ENCODE results near the gene BEND7. TPM values are rescaled to one million over a fixed set of nuclear protein-coding genes. Genes with fewer than 3 reads are reported as not detected.

Gene BEND7
- total RNA-seq, 1 experiment from 2014 or later = 14.8 TPM

DNA sequence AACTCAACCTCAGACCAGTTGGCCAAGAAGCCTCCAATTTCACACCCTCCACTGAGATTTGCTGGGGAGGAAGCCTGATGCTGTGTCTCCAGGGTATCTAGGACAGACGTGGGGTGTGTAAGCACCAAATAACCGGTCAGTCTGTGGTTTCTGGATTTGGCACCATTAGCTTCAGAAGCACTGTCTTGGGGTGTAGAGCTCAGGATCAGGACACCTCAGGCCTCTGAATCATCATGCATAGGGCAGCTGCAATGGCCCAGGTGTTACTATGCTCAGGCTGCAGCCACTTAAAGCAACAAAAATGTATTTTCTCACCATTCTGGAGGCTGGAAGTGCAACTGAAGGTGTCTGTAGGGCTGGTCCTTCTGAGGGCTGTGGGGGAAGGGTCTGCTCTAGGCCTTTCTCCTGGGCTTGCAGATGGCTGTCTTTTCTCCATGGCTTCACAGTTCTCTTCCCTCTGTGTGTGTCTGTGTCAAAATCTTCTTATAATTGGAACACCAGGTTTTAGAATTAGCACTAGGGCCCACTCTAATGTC lies 107.4 kb downstream of the BEND7 start:
- Histone ChIP-seq H3K4me1 (ENCODE audit: insufficient read depth, low read length, poor library complexity, severe bottlenecking) (no peaks in the 10 kb centered on the region), H3K9me3 (ENCODE audit: low read depth, low read length, poor library complexity, severe bottlenecking) (no peaks in the 10 kb centered on the region), H3K4me3 (ENCODE audit: low read depth, low read length, poor library complexity, severe bottlenecking) (no peak overlapping the region), H3K27ac (ENCODE audit: low read depth, low read length, poor library complexity, severe bottlenecking) (no peak overlapping the region), H3K36me3 (ENCODE audit: insufficient read depth, low read length, poor library complexity, severe bottlenecking) (no peaks in the 10 kb centered on the region), H3K27me3 (replicated peaks; ENCODE audit: insufficient read depth, low read depth, low read length, poor library complexity) (peaks cover 9% of the 10 kb centered on the region)
- CTCF ChIA-PET = no interaction called here
- no peak for TF ChIP-seq EZH2 (IDR thresholded peaks at IDR 0.05; ENCODE audit: borderline replicate concordance, low read depth, low read length, poor library complexity, severe bottlenecking)
- TF ChIP-seq, protein P1, sequence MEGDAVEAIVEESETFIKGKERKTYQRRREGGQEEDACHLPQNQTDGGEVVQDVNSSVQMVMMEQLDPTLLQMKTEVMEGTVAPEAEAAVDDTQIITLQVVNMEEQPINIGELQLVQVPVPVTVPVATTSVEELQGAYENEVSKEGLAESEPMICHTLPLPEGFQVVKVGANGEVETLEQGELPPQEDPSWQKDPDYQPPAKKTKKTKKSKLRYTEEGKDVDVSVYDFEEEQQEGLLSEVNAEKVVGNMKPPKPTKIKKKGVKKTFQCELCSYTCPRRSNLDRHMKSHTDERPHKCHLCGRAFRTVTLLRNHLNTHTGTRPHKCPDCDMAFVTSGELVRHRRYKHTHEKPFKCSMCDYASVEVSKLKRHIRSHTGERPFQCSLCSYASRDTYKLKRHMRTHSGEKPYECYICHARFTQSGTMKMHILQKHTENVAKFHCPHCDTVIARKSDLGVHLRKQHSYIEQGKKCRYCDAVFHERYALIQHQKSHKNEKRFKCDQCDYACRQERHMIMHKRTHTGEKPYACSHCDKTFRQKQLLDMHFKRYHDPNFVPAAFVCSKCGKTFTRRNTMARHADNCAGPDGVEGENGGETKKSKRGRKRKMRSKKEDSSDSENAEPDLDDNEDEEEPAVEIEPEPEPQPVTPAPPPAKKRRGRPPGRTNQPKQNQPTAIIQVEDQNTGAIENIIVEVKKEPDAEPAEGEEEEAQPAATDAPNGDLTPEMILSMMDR (conservative IDR thresholded peaks at IDR 0.05; ENCODE audit: low read depth, low read length) = no peak
- no peak for DNase-seq (ENCODE audit: low spot score)
- no TSS peak for BruUV-seq (replicated peaks)
- POLR2A ChIA-PET (ENCODE audit: low non-redundant PET) = no interaction called here
- intact Hi-C loops (cut with micrococcal nuclease; ENCODE audit: unreplicated experiment) = no loop called here

DNA sequence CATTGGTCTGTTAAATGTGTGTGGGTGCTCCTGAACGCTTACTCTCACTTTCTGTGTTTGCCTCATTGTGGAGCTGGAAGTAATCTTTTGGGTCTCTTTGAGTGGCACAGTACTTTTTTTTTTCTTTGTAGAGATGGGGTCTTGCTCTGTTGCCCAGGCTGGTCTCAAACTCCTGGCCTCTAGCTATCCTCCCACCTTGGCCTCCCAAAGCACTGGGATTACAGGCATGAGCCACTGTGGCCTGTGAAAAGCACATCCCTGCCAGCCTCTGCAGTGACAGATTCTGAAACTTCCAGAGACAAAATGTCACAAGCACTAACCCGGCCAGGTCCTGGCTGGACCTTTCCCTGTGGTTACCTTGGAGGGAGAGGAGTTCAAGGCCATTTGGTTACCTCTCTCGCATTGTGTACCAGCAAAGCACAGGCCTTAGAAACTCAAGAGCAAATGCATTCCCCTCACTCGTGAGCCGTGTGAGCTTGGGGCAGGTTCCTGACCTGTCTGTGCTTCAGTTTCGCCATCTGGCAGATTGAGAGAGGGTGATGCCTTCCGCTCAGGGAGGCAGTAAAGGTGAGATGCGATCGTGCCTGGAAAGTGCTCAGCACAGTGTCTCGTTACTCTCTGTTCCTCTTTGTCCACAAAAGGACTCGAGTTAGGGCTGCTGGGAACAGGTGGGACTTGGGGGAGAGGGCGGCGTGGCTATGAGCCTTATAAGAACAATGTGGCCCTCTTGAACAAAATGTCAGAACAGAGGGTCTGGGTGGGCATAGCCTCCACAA lies 108.1 kb downstream of the BEND7 start:
- Histone ChIP-seq H3K4me3 (ENCODE audit: low read depth, low read length, poor library complexity, severe bottlenecking) (no peak overlapping the region), H3K4me1 (ENCODE audit: insufficient read depth, low read length, poor library complexity, severe bottlenecking) (no peaks in the 10 kb centered on the region), H3K9me3 (ENCODE audit: low read depth, low read length, poor library complexity, severe bottlenecking) (no peaks in the 10 kb centered on the region), H3K27ac (ENCODE audit: low read depth, low read length, poor library complexity, severe bottlenecking) (no peak overlapping the region), H3K36me3 (ENCODE audit: insufficient read depth, low read length, poor library complexity, severe bottlenecking) (no peaks in the 10 kb centered on the region), H3K27me3 (replicated peaks; ENCODE audit: insufficient read depth, low read depth, low read length, poor library complexity) (peaks cover 6% of the 10 kb centered on the region)
- no peak for DNase-seq (ENCODE audit: low spot score)
- ChIA-PET POLR2A (ENCODE audit: low non-redundant PET) (interaction anchor here (0.6 kb wide), 1 partner anchor 137 kb away, joined by 6 read pairs; no protein-coding TSS in a partner anchor), CTCF (no interaction called here)
- TF ChIP-seq, protein P1 (conservative IDR thresholded peaks at IDR 0.05; ENCODE audit: low read depth, low read length) = no peak
- TF ChIP-seq EZH2 (IDR thresholded peaks at IDR 0.05; ENCODE audit: borderline replicate concordance, low read depth, low read length, poor library complexity, severe bottlenecking) = no peak
- no TSS peak for BruUV-seq (replicated peaks)
- intact Hi-C loops (cut with micrococcal nuclease; ENCODE audit: unreplicated experiment) = no loop called here

DNA sequence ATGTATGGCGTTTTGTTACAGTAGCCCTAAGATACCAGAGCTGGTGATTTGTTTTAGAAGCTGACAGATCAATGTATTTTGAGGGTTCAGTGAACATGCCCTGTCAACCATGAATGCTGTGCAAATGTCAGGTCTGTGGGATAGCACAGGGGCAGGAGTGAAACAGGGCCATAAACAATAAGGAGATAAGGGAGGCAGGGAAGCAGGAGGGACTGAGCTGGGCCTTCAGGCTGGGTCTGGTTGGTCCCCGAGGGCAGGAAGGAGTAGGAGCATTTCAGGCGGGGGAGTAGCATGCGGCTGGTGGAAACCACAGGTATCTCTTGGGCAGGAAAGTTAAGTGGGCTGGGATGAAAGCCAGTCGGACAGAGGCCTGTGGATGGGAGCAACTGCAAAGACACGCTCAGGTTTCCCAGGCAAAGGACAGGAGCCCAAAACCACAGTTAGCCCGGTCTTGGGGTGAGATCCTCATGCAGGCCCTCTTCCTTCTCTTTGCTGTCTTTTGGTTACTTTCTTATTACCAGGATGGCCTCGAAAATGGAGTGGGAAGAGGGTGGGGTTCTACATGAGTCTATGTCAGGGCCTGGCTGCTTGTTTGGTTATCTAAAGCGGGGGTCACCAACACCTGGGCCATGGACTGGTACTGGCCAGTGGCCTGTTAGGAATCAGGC lies 111.2 kb downstream of the BEND7 start:
- ChIA-PET CTCF (no interaction called here), POLR2A (ENCODE audit: low non-redundant PET) (interaction anchor here (0.6 kb wide), 1 partner anchor 336 kb away, joined by 3 read pairs; no protein-coding TSS in a partner anchor)
- Histone ChIP-seq H3K27ac (ENCODE audit: low read depth, low read length, poor library complexity, severe bottlenecking) (no peak overlapping the region), H3K4me1 (ENCODE audit: insufficient read depth, low read length, poor library complexity, severe bottlenecking) (no peaks in the 10 kb centered on the region), H3K4me3 (ENCODE audit: low read depth, low read length, poor library complexity, severe bottlenecking) (no peak overlapping the region), H3K9me3 (ENCODE audit: low read depth, low read length, poor library complexity, severe bottlenecking) (no peaks in the 10 kb centered on the region), H3K27me3 (replicated peaks; ENCODE audit: insufficient read depth, low read depth, low read length, poor library complexity) (no peaks in the 10 kb centered on the region), H3K36me3 (ENCODE audit: insufficient read depth, low read length, poor library complexity, severe bottlenecking) (no peaks in the 10 kb centered on the region)
- no TSS peak for BruUV-seq (replicated peaks)
- intact Hi-C loops (cut with micrococcal nuclease; ENCODE audit: unreplicated experiment) = loop anchor here (10.0 kb wide), 1 partner anchor 117 kb away; no protein-coding TSS in a partner anchor
- no peak for DNase-seq (ENCODE audit: low spot score)
- TF ChIP-seq, protein P1 (conservative IDR thresholded peaks at IDR 0.05; ENCODE audit: low read depth, low read length) = no peak
- no peak for TF ChIP-seq EZH2 (IDR thresholded peaks at IDR 0.05; ENCODE audit: borderline replicate concordance, low read depth, low read length, poor library complexity, severe bottlenecking)
